NT2/D1 (cell line): ENCODE data around the gene PIEZO1.
A peak's percentile ranks its signal among the peaks of the same experiment; 100 is the strongest.

Source experiments
- DNase-seq: peaks from one replicate; pipeline ENCODE4 v3.0.0-alpha.2; 2011; ENCODE audit warnings: low read depth, low spot score
- H3K27me3 ChIP-seq: 2 replicates; pipeline ENCODE4 v1.6.0; 2011; ENCODE audit warnings: mild to moderate bottlenecking; ENCODE audit not compliant: insufficient read length, insufficient read depth
- H3K36me3 ChIP-seq: 2 replicates; pipeline ENCODE4 v1.6.1; 2011; ENCODE audit warnings: mild to moderate bottlenecking, low read length, mixed read lengths; ENCODE audit not compliant: insufficient read depth, insufficient read length
- H3K4me1 ChIP-seq: 2 replicates; pipeline ENCODE4 v1.5.1; 2011; ENCODE audit not compliant: insufficient read depth, insufficient read length
- H3K4me3 ChIP-seq: 2 replicates; pipeline ENCODE4 v1.5.1; 2011; ENCODE audit warnings: low read depth; ENCODE audit not compliant: insufficient read length
- H3K9ac ChIP-seq: 2 replicates; pipeline ENCODE4 v1.6.0; 2011; ENCODE audit warnings: low read depth; ENCODE audit not compliant: insufficient read length
- H3K9me3 ChIP-seq: 2 replicates; pipeline ENCODE4 v1.5.1; 2011; ENCODE audit warnings: mild to moderate bottlenecking, low read length; ENCODE audit not compliant: insufficient read depth
- SUZ12 ChIP-seq: IDR thresholded peaks from 2 replicates; pipeline ENCODE4 v1.6.1; 2011; ENCODE audit not compliant: insufficient read length, insufficient read depth; ENCODE audit errors: extremely low read depth
- YY1 ChIP-seq: IDR thresholded peaks from 2 replicates; pipeline ENCODE4 v1.6.1; 2011; ENCODE audit not compliant: insufficient read length, insufficient read depth
- ZNF274 ChIP-seq: IDR thresholded peaks from 2 replicates; pipeline ENCODE4 v1.6.1; 2011; ENCODE audit warnings: mild to moderate bottlenecking, low read depth, low read length

Gene PIEZO1

GRCh38 chr16:88724855-88725555, 60.0 kb downstream of the PIEZO1 start:
- Histone ChIP-seq H3K27me3 (no peaks in the 10 kb centered on the region), H3K4me1 (peaks cover 29% of the 10 kb centered on the region), H3K4me3 (no peak overlapping the region), H3K36me3 (peaks cover 84% of the 10 kb centered on the region), H3K9ac (peak overlapping the region; percentile 32), H3K9me3 (no peaks in the 10 kb centered on the region)
- no peak for DNase-seq
- no peak for TF ChIP-seq ZNF274
- TF ChIP-seq SUZ12 = no peak
- no peak for TF ChIP-seq YY1

GRCh38 chr16:88723911-88724310, 61.1 kb downstream of the PIEZO1 start:
- DNase-seq = no peak
- Histone ChIP-seq H3K9ac (no peak overlapping the region), H3K36me3 (peaks cover 91% of the 10 kb centered on the region), H3K4me1 (peaks cover 29% of the 10 kb centered on the region), H3K27me3 (no peaks in the 10 kb centered on the region), H3K9me3 (no peaks in the 10 kb centered on the region), H3K4me3 (no peak overlapping the region)
- TF ChIP-seq YY1 = no peak
- no peak for TF ChIP-seq ZNF274
- TF ChIP-seq SUZ12 = no peak

- H3K9ac ChIP-seq = no peak overlapping the region
- H3K4me1 ChIP-seq = peaks cover 29% of the 10 kb centered on the region
- H3K4me3 ChIP-seq = no peak overlapping the region
- no peaks in the 10 kb centered on the region for H3K27me3 ChIP-seq
- no peak for TF ChIP-seq ZNF274
- no peak for TF ChIP-seq YY1
- H3K9me3 ChIP-seq = no peaks in the 10 kb centered on the region
- DNase-seq = no peak
- peaks cover 95% of the 10 kb centered on the region for H3K36me3 ChIP-seq
Observed at GRCh38 chr16:88723507-88723887, 61.5 kb downstream of the PIEZO1 start.

GRCh38 chr16:88722784-88723506, 62.1 kb downstream of the PIEZO1 start:
- H3K36me3 ChIP-seq = peaks cover 97% of the 10 kb centered on the region
- TF ChIP-seq ZNF274 = no peak
- TF ChIP-seq YY1 = no peak
- TF ChIP-seq SUZ12 = no peak
- no peak overlapping the region for H3K4me3 ChIP-seq
- no peaks in the 10 kb centered on the region for H3K27me3 ChIP-seq
- no peaks in the 10 kb centered on the region for H3K9me3 ChIP-seq
- no peak for DNase-seq
- H3K4me1 ChIP-seq = peaks cover 26% of the 10 kb centered on the region
- H3K9ac ChIP-seq = no peak overlapping the region

GRCh38 chr16:88721815-88722755, 62.9 kb downstream of the PIEZO1 start:
- no peaks in the 10 kb centered on the region for H3K9me3 ChIP-seq

GRCh38 chr16:88721236-88721635, 63.8 kb downstream of the PIEZO1 start:
- Histone ChIP-seq H3K4me1 (peaks cover 15% of the 10 kb centered on the region), H3K36me3 (peaks cover 96% of the 10 kb centered on the region), H3K27me3 (no peaks in the 10 kb centered on the region), H3K9ac (no peak overlapping the region), H3K4me3 (no peak overlapping the region), H3K9me3 (no peaks in the 10 kb centered on the region)
- DNase-seq = no peak
- TF ChIP-seq YY1 = no peak
- no peak for TF ChIP-seq SUZ12
- no peak for TF ChIP-seq ZNF274

More at GRCh38 chr16:88721815-88722755, 62.9 kb downstream of the PIEZO1 start:
- Histone ChIP-seq H3K4me1 (peaks cover 20% of the 10 kb centered on the region), H3K4me3 (no peak overlapping the region), H3K27me3 (no peaks in the 10 kb centered on the region), H3K36me3 (peaks cover 96% of the 10 kb centered on the region), H3K9ac (no peak overlapping the region)
- TF ChIP-seq YY1 (no peak), SUZ12 (no peak), ZNF274 (no peak)
- DNase-seq = no peak
